ENCODE measurements around the gene POLA1.
A peak's percentile ranks its signal among the peaks of the same experiment; 100 is the strongest.

Gene POLA1

DNA sequence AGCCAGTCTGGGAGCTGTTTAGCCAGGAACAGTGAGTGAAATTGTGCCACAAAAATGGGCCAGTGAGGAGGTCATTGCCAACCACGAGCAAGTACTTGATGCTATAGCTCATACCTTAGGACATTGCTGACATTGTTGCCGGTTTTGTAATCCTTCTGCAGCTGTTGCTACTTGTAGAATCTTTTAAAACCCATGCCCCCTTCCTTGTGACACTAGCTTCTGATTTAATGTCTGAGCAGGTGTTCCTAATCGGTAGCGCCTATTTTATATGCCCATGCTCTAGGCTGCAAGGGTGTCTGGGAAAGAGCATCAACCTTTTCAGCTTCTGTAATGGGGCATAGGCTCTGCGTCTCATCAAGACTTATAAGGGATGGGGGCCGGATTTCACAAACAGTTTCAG is 2.6 kb downstream of the POLA1 start:
- TF ChIP-seq, protein P1, sequence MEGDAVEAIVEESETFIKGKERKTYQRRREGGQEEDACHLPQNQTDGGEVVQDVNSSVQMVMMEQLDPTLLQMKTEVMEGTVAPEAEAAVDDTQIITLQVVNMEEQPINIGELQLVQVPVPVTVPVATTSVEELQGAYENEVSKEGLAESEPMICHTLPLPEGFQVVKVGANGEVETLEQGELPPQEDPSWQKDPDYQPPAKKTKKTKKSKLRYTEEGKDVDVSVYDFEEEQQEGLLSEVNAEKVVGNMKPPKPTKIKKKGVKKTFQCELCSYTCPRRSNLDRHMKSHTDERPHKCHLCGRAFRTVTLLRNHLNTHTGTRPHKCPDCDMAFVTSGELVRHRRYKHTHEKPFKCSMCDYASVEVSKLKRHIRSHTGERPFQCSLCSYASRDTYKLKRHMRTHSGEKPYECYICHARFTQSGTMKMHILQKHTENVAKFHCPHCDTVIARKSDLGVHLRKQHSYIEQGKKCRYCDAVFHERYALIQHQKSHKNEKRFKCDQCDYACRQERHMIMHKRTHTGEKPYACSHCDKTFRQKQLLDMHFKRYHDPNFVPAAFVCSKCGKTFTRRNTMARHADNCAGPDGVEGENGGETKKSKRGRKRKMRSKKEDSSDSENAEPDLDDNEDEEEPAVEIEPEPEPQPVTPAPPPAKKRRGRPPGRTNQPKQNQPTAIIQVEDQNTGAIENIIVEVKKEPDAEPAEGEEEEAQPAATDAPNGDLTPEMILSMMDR (IDR thresholded peaks at IDR 0.05; ENCODE audit: extremely low read depth, missing control alignments) = no peak
- DNase-seq (ENCODE audit: low spot score) = no peak

DNA sequence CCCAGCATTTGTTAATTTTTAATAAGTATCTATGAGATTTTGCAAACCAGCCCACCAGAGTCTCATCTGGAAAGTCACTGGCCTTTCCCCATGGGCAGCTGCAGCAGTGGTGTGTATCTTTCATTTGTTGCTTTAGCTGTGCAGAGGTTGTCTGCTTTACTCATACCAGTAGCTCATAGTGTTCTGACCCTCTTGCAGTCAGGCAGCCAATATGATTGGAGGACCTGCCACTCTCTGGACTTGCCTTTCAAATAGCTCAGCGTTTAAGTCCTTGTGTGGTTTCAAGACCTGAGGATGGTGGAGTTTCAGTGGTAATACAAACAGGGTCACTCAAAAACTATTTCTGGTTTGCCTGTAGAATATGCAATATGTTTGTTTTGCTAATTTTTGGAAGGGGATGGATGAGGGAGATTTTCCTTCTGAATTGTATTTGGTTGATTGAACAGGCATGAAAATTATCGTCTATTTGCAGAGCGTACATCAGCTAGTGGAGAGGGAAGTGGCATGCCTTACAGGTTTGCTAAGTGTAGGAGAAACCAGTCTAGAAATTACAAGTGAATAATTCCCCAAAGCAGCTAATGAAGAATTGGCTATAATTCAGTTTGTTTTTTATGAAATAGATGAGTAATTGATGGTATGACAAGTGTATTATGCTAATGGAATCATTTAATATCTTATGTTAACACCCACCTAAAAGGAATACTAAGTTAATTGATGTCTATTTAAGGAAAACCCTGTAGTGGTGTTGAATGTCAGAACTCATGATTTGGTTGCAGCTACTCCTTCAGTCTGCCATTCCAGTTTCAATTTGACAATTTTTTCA is 8.9 kb downstream of the POLA1 start:
- DNase-seq (ENCODE audit: low spot score) = peak; percentile 60
- TF ChIP-seq, protein P1 (IDR thresholded peaks at IDR 0.05; ENCODE audit: extremely low read depth, missing control alignments) = no peak

- TF ChIP-seq, protein P1 (IDR thresholded peaks at IDR 0.05; ENCODE audit: extremely low read depth, missing control alignments) = no peak
- no peak for DNase-seq (ENCODE audit: low spot score)
Observed at GRCh38 chrX:24703185-24703494, 9.4 kb downstream of the POLA1 start.

GRCh38 chrX:24718771-24719170 is 25.1 kb downstream of the POLA1 start:
- TF ChIP-seq, protein P1 (IDR thresholded peaks at IDR 0.05; ENCODE audit: extremely low read depth, missing control alignments) = no peak
- no peak for DNase-seq (ENCODE audit: low spot score)

DNA sequence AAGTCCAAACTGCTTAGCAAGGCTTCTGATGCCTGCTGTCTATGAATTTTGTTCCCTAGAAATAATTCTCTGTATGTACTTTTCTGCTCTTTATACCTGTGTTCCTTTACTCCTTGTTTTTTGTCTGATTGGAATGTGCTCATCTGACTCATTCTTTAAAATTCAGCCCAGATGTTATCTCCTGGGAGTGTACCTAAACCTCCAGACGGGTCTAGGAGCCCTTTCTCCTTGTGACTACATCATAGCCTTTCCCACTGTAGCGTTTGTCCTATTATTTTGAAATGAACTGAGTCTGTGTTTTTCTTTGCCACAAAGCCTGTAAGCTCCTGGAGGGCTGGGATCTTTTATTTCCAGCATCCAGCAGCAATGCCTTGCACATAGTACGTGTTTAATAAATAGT is 26.3 kb downstream of the POLA1 start:
- no peak for DNase-seq (ENCODE audit: low spot score)
- TF ChIP-seq, protein P1 (IDR thresholded peaks at IDR 0.05; ENCODE audit: extremely low read depth, missing control alignments) = no peak

- TF ChIP-seq, protein P1 (IDR thresholded peaks at IDR 0.05; ENCODE audit: extremely low read depth, missing control alignments) = no peak
- DNase-seq (ENCODE audit: low spot score) = no peak
Observed at GRCh38 chrX:24728530-24728929, 34.8 kb downstream of the POLA1 start.

GRCh38 chrX:24732766-24733500 is 39.2 kb downstream of the POLA1 start:
- DNase-seq (ENCODE audit: low spot score) = no peak
- TF ChIP-seq, protein P1 (IDR thresholded peaks at IDR 0.05; ENCODE audit: extremely low read depth, missing control alignments) = no peak

Data from GM20000 (cell line).